ENCODE results near the gene ALPI. TPM values are rescaled to one million over a fixed set of nuclear protein-coding genes. Genes with fewer than 3 reads are reported as not detected.

The ALPI gene
- total RNA-seq, 1 experiment from 2014 or later: not detected

- ChIA-PET CTCF (interaction anchor here (0.6 kb wide), 1 partner anchor 12 kb away, joined by 3 read pairs; no protein-coding TSS in a partner anchor), RAD21 (ENCODE audit: low non-redundant PET in 1 of 2, low total read pairs in 2 of 2, uncharacterized antibody in 2 of 2, unreplicated experiment in 2 of 2) (no interaction called here), POLR2A (interaction anchor here (0.7 kb wide), 1 partner anchor 27 kb away, joined by 3 read pairs; no protein-coding TSS in a partner anchor)
- Histone ChIP-seq H4K20me1 (ENCODE audit: insufficient read depth) (no peaks in the 10 kb centered on the region), H3K79me2 (ENCODE audit: insufficient read depth, low read length) (no peaks in the 10 kb centered on the region), H3K4me2 (ENCODE audit: low read length) (no peak overlapping the region), H3K36me3 (ENCODE audit: control insufficient read depth in 1 of 2, insufficient read depth in 2 of 2, low read length in 2 of 2) (no peaks in the 10 kb centered on the region), H3K9me2 (ENCODE audit: insufficient read depth) (no peaks in the 10 kb centered on the region), H2AFZ (ENCODE audit: low read depth, low read length, poor library complexity, severe bottlenecking) (no peak overlapping the region), H3K9me3 (ENCODE audit: control insufficient read depth in 1 of 2, insufficient read depth in 1 of 2, low read depth in 1 of 2, low read length in 2 of 2) (no peaks in the 10 kb centered on the region), H3K4me3 (replicated peaks in 1 of 2; ENCODE audit: low read depth in 1 of 2, low read length in 2 of 2) (no peak overlapping the region), H3K4me1 (ENCODE audit: control insufficient read depth in 1 of 2, insufficient read depth in 2 of 2, low read length in 2 of 2) (no peaks in the 10 kb centered on the region), H3K27ac (ENCODE audit: low read depth, low read length) (no peak overlapping the region), H3K27me3 (ENCODE audit: insufficient read depth, low read length) (no peaks in the 10 kb centered on the region), H3K9ac (ENCODE audit: low read length) (no peak overlapping the region)
- no peak for TF ChIP-seq ZBTB33 (IDR thresholded peaks at IDR 0.05; ENCODE audit: extremely low read depth, insufficient replicate concordance, low read length)
- TF ChIP-seq CBX3 (IDR thresholded peaks at IDR 0.05; ENCODE audit: low read depth): no peak
- TF ChIP-seq CTCF (IDR thresholded peaks at IDR 0.05 in 2 of 3, conservative IDR thresholded peaks at IDR 0.05 in 1 of 3; ENCODE audit: borderline replicate concordance in 1 of 3, insufficient read depth in 1 of 3, low read depth in 2 of 3, low read length in 2 of 3): no peak
- no peak for TF ChIP-seq FOSL1 (IDR thresholded peaks at IDR 0.05; ENCODE audit: low read depth)
- no peak for TF ChIP-seq EGR1 (IDR thresholded peaks at IDR 0.05; ENCODE audit: low read depth)
- no peak for TF ChIP-seq SIN3A (IDR thresholded peaks at IDR 0.05; ENCODE audit: low read depth)
- TF ChIP-seq CEBPB (IDR thresholded peaks at IDR 0.05; ENCODE audit: low read depth): no peak
- TF ChIP-seq EZH2phosphoT487 (IDR thresholded peaks at IDR 0.05; ENCODE audit: borderline replicate concordance): no peak
- BruUV-seq (replicated peaks): no TSS peak
- DNase-seq (ENCODE audit: low read depth, low spot score): no peak
- ATAC-seq: no peak
- intact Hi-C loops (cut with micrococcal nuclease): no loop called here
Measured at GRCh38 chr2:232501794-232502390, 45.9 kb downstream of the ALPI start.

Measured in HCT116 (cell line).